K562 (cell line): ENCODE measurements around the gene FAM110D. TPM values are rescaled to one million over a fixed set of nuclear protein-coding genes. Genes with fewer than 3 reads are reported as not detected.

Source experiments
- CTBP1 ChIP-seq: fragments of 450-650 bp; IDR thresholded peaks from 2 replicates; pipeline ENCODE4 v1.6.1; 2016; ENCODE audit warnings: borderline replicate concordance
- E2F3 ChIP-seq: fragments of 250-450 bp; sonication (Bioruptor Pico); IDR thresholded peaks from 2 replicates; pipeline ENCODE4 v1.4.0; 2020; ENCODE audit warnings: mild to moderate bottlenecking
- GATA2 ChIP-seq: sonication (generic); formaldehyde crosslinking; IDR thresholded peaks from 2 replicates; pipeline ENCODE4 v1.4.0; 2020; ENCODE audit warnings: mild to moderate bottlenecking, missing genetic modification reagents
- HDAC1 ChIP-seq, 2 experiments: fragments of 450-650 bp; IDR thresholded peaks; 2 replicates each; pipeline ENCODE4 v1.6.1; 2016 to 2017; ENCODE audit warnings: inconsistent platforms in 1 of 2, mild to moderate bottlenecking in 1 of 2, moderate library complexity in 1 of 2
- HSF4 ChIP-seq: fragments of 250-450 bp; sonication (Bioruptor Pico); IDR thresholded peaks from 2 replicates; pipeline ENCODE4 v2.1.2; 2022; ENCODE audit warnings: mild to moderate bottlenecking, moderate library complexity, borderline replicate concordance
- MED1 ChIP-seq: sonication (generic); formaldehyde crosslinking; IDR thresholded peaks from 2 replicates; pipeline ENCODE4 v1.8.1; 2023; ENCODE audit warnings: missing genetic modification reagents, borderline replicate concordance
- NFE2 ChIP-seq: IDR thresholded peaks from 2 replicates; pipeline ENCODE4 v1.6.1; 2014; ENCODE audit warnings: antibody characterized with exemption, low read depth
- PHF21A ChIP-seq: fragments of 450-650 bp; IDR thresholded peaks from 2 replicates; pipeline ENCODE4 v1.6.1; 2017; ENCODE audit warnings: low read depth, borderline replicate concordance
- RFX1 ChIP-seq: fragments of 450-650 bp; IDR thresholded peaks from 2 replicates; pipeline ENCODE4 v1.6.1; 2016; ENCODE audit warnings: mild to moderate bottlenecking, moderate library complexity
- SAFB ChIP-seq: fragments of 200-400 bp; formaldehyde crosslinking; IDR thresholded peaks from 2 replicates; pipeline ENCODE4 v1.6.1; 2017; ENCODE audit warnings: low read depth, low read length, borderline replicate concordance
- SMAD4 ChIP-seq: fragments of 250-450 bp; sonication (Bioruptor Pico); conservative IDR thresholded peaks from 2 replicates; pipeline ENCODE4 v1.8.0; 2021; ENCODE audit warnings: inconsistent platforms, mild to moderate bottlenecking, moderate library complexity
- SMARCA5 ChIP-seq: fragments of 450-650 bp; IDR thresholded peaks from 2 replicates; pipeline ENCODE4 v1.6.1; 2016
- SMARCC2 ChIP-seq: fragments of 450-650 bp; IDR thresholded peaks from 2 replicates; pipeline ENCODE4 v1.6.1; 2017; ENCODE audit warnings: antibody characterized with exemption, moderate library complexity, mild to moderate bottlenecking, low read depth
- TBL1XR1 ChIP-seq, 2 experiments: IDR thresholded peaks; 2 replicates each; pipeline ENCODE4 v1.6.1; 2012; ENCODE audit warnings: improper control_type of control experiment in 2 of 2, low read length in 2 of 2, mild to moderate bottlenecking in 1 of 2
- TBP ChIP-seq: optimal IDR thresholded peaks from 2 replicates; pipeline ENCODE3; 2011; ENCODE audit warnings: low read depth, low read length, improper control_type of control experiment
- TCF3 ChIP-seq: sonication (generic); formaldehyde crosslinking; IDR thresholded peaks from 2 replicates; pipeline ENCODE4 v1.4.0; 2020; ENCODE audit warnings: mild to moderate bottlenecking, missing genetic modification reagents
- TCF7L2 ChIP-seq: fragments of 150-350 bp; IDR thresholded peaks from 2 replicates; pipeline ENCODE4 v1.6.1; 2016; ENCODE audit warnings: low read depth, mild to moderate bottlenecking, low read length, moderate library complexity
- ZNF764 ChIP-seq: fragments of 250-450 bp; sonication (Bioruptor Pico); IDR thresholded peaks from 2 replicates; pipeline ENCODE4 v1.4.0; 2020; ENCODE audit warnings: low read depth, mild to moderate bottlenecking, moderate library complexity
- polyA plus RNA-seq, 8 experiments: library from polyadenylated mRNA; depleted of rRNA in 4 of 8; stranded (reverse) in 5 of 8; unstranded in 3 of 8; fragments of >200 nt; fragmentation: Nextera tagmentation in 2 of 8; fragmentation: Illumina TruSeq in 1 of 8; extraction: Ambion mirVana in 2 of 8; extraction: Trizol in 1 of 8; gene quantifications; 2 replicates each; pipeline versions ENCODE4 v1.2.1 to v1.2.3, GENCODE V29; 2011 to 2014; ENCODE audit warnings: inconsistent platforms in 1 of 8, missing spikeins in 1 of 8
- total RNA-seq, 7 experiments: library from RNA; depleted of rRNA in 6 of 7; stranded (reverse); fragments of >200 nt in 6 of 7; fragmentation: Illumina TruSeq in 2 of 7; extraction: Trizol in 2 of 7; gene quantifications; 2 replicates each; pipeline versions ENCODE4 v1.2.1 to v1.2.3, GENCODE V29; 2011 to 2021; ENCODE audit warnings: low replicate concordance in 1 of 7
- TF ChIP-seq, protein P1 (sequence below), 2 experiments: fragments of 250-450 bp in 1 of 2; fragments of 450-650 bp in 1 of 2; sonication (Bioruptor Pico) in 1 of 2; IDR thresholded peaks; 2 replicates each; pipeline versions ENCODE4 v1.6.1 to v1.8.0; 2016 to 2021; ENCODE audit warnings: mild to moderate bottlenecking in 2 of 2, moderate library complexity in 2 of 2, missing compliant biosample characterization in 1 of 2, missing genetic modification characterization in 1 of 2
- TF ChIP-seq, protein P2 (sequence below): fragments of 250-450 bp; sonication (Bioruptor Pico); IDR thresholded peaks from 2 replicates; pipeline ENCODE4 v1.9.0; 2021; ENCODE audit warnings: mild to moderate bottlenecking, inconsistent platforms
- TF ChIP-seq, protein P3 (sequence below): sonication (generic); formaldehyde crosslinking; IDR thresholded peaks from 2 replicates; pipeline ENCODE4 v1.8.0; 2022; ENCODE audit warnings: mild to moderate bottlenecking, missing genetic modification reagents

Gene FAM110D
- total and polyA plus RNA-seq, 9 of the 15 experiments (the other 6 are each of a cell fraction or from before 2014, with no cell fraction given) = 0.04 to 1.1 (median 0.33) TPM

DNA sequence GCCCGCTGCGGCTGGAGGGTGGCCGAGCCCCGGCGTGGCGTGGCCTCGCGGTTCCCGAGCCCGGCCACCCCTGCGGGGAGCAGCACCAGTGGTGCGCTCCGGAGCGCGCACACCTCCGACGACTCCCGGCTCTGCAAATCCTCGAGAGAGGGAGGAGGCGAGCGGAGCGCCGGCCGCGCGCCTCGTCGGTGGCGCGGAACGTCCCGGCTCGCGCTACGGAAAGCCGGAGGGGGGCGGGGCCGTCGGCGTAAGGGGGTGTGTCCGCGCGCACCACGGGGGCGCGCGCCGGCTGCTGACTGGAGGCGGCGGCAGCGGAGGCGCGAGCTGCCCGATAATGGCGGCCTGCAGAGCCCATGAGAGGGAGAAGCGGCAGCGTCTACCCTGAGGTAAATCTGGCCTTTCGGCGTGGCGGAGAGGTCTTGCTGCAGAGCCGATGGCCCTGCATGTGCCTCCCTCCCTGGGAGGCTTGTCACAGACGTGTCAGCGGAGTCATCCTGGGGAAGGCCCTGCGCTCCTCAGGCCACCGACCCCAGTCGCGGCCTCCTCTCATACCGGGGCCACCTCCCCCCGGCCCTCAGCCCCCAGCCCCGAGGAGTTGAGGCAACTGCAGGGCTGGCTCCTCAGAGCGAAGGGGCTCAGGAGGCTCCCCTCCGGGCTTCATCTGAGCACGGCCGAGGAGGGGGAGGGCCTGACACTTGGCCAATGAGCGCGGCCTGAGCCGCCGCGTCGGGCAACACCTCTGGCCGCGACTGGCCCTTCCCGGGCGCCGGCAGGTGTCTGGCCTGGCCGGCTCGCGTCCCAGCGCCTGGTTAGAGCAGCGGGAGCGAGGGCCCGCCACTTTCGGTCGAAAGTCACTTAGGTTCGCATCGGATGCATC, 47.1 kb upstream of the FAM110D start, which contains the start of gene PDIK1L (continued):
- 0 out of 2 replicates have a peak, but pooled peaks have one; percentile 45 for TF ChIP-seq ZNF764 (CRISPR knock-in tag)
- peak; percentile 64; the same call in 1 of the 2 replicates for TF ChIP-seq PHF21A
- peak; percentile 98 for TF ChIP-seq CTBP1
- TF ChIP-seq, protein P1, sequence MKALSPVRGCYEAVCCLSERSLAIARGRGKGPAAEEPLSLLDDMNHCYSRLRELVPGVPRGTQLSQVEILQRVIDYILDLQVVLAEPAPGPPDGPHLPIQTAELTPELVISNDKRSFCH (CRISPR knock-in tag; IDR thresholded peaks at IDR 0.05) = no peak
- TF ChIP-seq, protein P1 (tag; IDR thresholded peaks at IDR 0.05) = peak; percentile 27; the same call in 1 of the 2 replicates
- TF ChIP-seq, protein P2, sequence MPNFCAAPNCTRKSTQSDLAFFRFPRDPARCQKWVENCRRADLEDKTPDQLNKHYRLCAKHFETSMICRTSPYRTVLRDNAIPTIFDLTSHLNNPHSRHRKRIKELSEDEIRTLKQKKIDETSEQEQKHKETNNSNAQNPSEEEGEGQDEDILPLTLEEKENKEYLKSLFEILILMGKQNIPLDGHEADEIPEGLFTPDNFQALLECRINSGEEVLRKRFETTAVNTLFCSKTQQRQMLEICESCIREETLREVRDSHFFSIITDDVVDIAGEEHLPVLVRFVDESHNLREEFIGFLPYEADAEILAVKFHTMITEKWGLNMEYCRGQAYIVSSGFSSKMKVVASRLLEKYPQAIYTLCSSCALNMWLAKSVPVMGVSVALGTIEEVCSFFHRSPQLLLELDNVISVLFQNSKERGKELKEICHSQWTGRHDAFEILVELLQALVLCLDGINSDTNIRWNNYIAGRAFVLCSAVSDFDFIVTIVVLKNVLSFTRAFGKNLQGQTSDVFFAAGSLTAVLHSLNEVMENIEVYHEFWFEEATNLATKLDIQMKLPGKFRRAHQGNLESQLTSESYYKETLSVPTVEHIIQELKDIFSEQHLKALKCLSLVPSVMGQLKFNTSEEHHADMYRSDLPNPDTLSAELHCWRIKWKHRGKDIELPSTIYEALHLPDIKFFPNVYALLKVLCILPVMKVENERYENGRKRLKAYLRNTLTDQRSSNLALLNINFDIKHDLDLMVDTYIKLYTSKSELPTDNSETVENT (CRISPR knock-in tag) = peak; percentile 56; the same call in 1 of the 2 replicates
- peak; percentile 66 for TF ChIP-seq SMAD4 (CRISPR knock-in tag)
- TF ChIP-seq TBL1XR1 (IDR thresholded peaks at IDR 0.05; ENCODE audit: low read length in 2 of 2) = peak in 1 of 2 experiments; percentile 12; a peak in 1 of 4 replicates
- TF ChIP-seq HDAC1 (IDR thresholded peaks at IDR 0.05) = peak in 1 of 2 experiments; percentile 96; a peak in 2 of 4 replicates
- peak; percentile 73 for TF ChIP-seq TBP
- peak; percentile 72 for TF ChIP-seq HSF4 (CRISPR knock-in tag)
- TF ChIP-seq MED1 (CRISPR knock-in tag) = 0 out of 2 replicates have a peak, but pooled peaks have one; percentile 34
- TF ChIP-seq TCF3 (CRISPR knock-in tag) = no peak
- TF ChIP-seq GATA2 (CRISPR knock-in tag) = no peak
- TF ChIP-seq NFE2 = no peak; the same call in 1 of the 2 replicates
- peak; percentile 82 for TF ChIP-seq E2F3 (CRISPR knock-in tag)
- TF ChIP-seq SAFB = 0 out of 2 replicates have a peak, but pooled peaks have one; percentile 50
- TF ChIP-seq, protein P3, sequence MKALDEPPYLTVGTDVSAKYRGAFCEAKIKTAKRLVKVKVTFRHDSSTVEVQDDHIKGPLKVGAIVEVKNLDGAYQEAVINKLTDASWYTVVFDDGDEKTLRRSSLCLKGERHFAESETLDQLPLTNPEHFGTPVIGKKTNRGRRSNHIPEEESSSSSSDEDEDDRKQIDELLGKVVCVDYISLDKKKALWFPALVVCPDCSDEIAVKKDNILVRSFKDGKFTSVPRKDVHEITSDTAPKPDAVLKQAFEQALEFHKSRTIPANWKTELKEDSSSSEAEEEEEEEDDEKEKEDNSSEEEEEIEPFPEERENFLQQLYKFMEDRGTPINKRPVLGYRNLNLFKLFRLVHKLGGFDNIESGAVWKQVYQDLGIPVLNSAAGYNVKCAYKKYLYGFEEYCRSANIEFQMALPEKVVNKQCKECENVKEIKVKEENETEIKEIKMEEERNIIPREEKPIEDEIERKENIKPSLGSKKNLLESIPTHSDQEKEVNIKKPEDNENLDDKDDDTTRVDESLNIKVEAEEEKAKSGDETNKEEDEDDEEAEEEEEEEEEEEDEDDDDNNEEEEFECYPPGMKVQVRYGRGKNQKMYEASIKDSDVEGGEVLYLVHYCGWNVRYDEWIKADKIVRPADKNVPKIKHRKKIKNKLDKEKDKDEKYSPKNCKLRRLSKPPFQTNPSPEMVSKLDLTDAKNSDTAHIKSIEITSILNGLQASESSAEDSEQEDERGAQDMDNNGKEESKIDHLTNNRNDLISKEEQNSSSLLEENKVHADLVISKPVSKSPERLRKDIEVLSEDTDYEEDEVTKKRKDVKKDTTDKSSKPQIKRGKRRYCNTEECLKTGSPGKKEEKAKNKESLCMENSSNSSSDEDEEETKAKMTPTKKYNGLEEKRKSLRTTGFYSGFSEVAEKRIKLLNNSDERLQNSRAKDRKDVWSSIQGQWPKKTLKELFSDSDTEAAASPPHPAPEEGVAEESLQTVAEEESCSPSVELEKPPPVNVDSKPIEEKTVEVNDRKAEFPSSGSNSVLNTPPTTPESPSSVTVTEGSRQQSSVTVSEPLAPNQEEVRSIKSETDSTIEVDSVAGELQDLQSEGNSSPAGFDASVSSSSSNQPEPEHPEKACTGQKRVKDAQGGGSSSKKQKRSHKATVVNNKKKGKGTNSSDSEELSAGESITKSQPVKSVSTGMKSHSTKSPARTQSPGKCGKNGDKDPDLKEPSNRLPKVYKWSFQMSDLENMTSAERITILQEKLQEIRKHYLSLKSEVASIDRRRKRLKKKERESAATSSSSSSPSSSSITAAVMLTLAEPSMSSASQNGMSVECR (CRISPR knock-in tag) = peak; percentile 73; the same call in 1 of the 2 replicates
- TF ChIP-seq SMARCC2 = no peak
- TF ChIP-seq SMARCA5 = no peak
- peak; percentile 88 for TF ChIP-seq TCF7L2
- no peak for TF ChIP-seq RFX1
